C4-2B (cell line): ENCODE results near the gene GRID1.

ENCODE experiments used
- ZFX ChIP-seq: fragments of 450-650 bp; IDR thresholded peaks from 2 replicates; pipeline ENCODE4 v1.6.1; 2017
- TF ChIP-seq, protein P1 (sequence below): fragments of 450-650 bp; conservative IDR thresholded peaks from 2 replicates; pipeline ENCODE4 v1.5.1; 2017; ENCODE audit warnings: mild to moderate bottlenecking

- TF ChIP-seq, protein P1, sequence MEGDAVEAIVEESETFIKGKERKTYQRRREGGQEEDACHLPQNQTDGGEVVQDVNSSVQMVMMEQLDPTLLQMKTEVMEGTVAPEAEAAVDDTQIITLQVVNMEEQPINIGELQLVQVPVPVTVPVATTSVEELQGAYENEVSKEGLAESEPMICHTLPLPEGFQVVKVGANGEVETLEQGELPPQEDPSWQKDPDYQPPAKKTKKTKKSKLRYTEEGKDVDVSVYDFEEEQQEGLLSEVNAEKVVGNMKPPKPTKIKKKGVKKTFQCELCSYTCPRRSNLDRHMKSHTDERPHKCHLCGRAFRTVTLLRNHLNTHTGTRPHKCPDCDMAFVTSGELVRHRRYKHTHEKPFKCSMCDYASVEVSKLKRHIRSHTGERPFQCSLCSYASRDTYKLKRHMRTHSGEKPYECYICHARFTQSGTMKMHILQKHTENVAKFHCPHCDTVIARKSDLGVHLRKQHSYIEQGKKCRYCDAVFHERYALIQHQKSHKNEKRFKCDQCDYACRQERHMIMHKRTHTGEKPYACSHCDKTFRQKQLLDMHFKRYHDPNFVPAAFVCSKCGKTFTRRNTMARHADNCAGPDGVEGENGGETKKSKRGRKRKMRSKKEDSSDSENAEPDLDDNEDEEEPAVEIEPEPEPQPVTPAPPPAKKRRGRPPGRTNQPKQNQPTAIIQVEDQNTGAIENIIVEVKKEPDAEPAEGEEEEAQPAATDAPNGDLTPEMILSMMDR = no peak
- TF ChIP-seq ZFX = no peak
Observed at GRCh38 chr10:86258499-86258898, 108.1 kb downstream of the GRID1 start.
